ENCODE results near the gene AMBRA1.

The AMBRA1 gene

GRCh38 chr11:46513934-46514342 lies 79.9 kb downstream of the AMBRA1 start:
- Histone ChIP-seq H3K4ac (ENCODE audit: low read depth, low read length) (no peak overlapping the region), H4K8ac (ENCODE audit: low read depth, low read length) (no peak overlapping the region), H3K18ac (ENCODE audit: low read length) (no peak overlapping the region), H3K27ac (ENCODE audit: low read depth, low read length) (no peak overlapping the region), H2AK5ac (ENCODE audit: low read length) (no peak overlapping the region), H3K4me1 (ENCODE audit: control insufficient read depth, low read depth, low read length) (no peaks in the 10 kb centered on the region), H3K23ac (ENCODE audit: low read length) (no peak overlapping the region), H4K5ac (ENCODE audit: low read length) (no peak overlapping the region), H2BK120ac (ENCODE audit: low read depth, low read length) (no peak overlapping the region), H3K36me3 (ENCODE audit: control insufficient read depth, insufficient read depth, low read length) (no peaks in the 10 kb centered on the region), H3K79me1 (ENCODE audit: low read length) (peaks cover 9% of the 10 kb centered on the region), H3K4me3 (ENCODE audit: low read length) (no peak overlapping the region), H3K27me3 (ENCODE audit: insufficient read depth, low read length, poor library complexity) (no peaks in the 10 kb centered on the region), H3K4me2 (ENCODE audit: low read length) (no peak overlapping the region), H3K56ac (ENCODE audit: low read length) (no peak overlapping the region), H2BK15ac (replicated peaks; ENCODE audit: low read depth) (no peak overlapping the region), H3K9ac (ENCODE audit: low read length) (no peak overlapping the region), H2BK5ac (ENCODE audit: low read length) (no peak overlapping the region), H3K79me2 (ENCODE audit: control insufficient read depth, insufficient read depth, low read length) (peaks cover 2% of the 10 kb centered on the region)
- no CpG with 5 or more reads among the region's 3 CpGs for WGBS (ENCODE audit: extremely low coverage, insufficient coverage, low lambda C conversion rate)
- peak; percentile 36 for DNase-seq

GRCh38 chr11:46512261-46512881 lies 81.5 kb downstream of the AMBRA1 start:
- Histone ChIP-seq H3K4me3 (ENCODE audit: low read length) (no peak overlapping the region), H3K79me1 (ENCODE audit: low read length) (peaks cover 9% of the 10 kb centered on the region), H2BK120ac (ENCODE audit: low read depth, low read length) (no peak overlapping the region), H3K18ac (ENCODE audit: low read length) (no peak overlapping the region), H3K79me2 (ENCODE audit: control insufficient read depth, insufficient read depth, low read length) (peaks cover 2% of the 10 kb centered on the region), H3K4me1 (ENCODE audit: control insufficient read depth, low read depth, low read length) (no peaks in the 10 kb centered on the region), H3K27ac (ENCODE audit: low read depth, low read length) (no peak overlapping the region), H2BK15ac (replicated peaks; ENCODE audit: low read depth) (no peak overlapping the region), H4K8ac (ENCODE audit: low read depth, low read length) (no peak overlapping the region), H3K9ac (ENCODE audit: low read length) (no peak overlapping the region), H4K5ac (ENCODE audit: low read length) (no peak overlapping the region), H3K4me2 (ENCODE audit: low read length) (no peak overlapping the region), H2BK5ac (ENCODE audit: low read length) (no peak overlapping the region), H3K23ac (ENCODE audit: low read length) (no peak overlapping the region), H3K36me3 (ENCODE audit: control insufficient read depth, insufficient read depth, low read length) (no peaks in the 10 kb centered on the region), H2AK5ac (ENCODE audit: low read length) (no peak overlapping the region), H3K4ac (ENCODE audit: low read depth, low read length) (no peak overlapping the region), H3K27me3 (ENCODE audit: insufficient read depth, low read length, poor library complexity) (no peaks in the 10 kb centered on the region), H3K56ac (ENCODE audit: low read length) (no peak overlapping the region)
- no CpG with 5 or more reads among the region's 5 CpGs for WGBS (ENCODE audit: extremely low coverage, insufficient coverage, low lambda C conversion rate)
- DNase-seq: no peak

- H3K79me2 ChIP-seq (ENCODE audit: control insufficient read depth, insufficient read depth, low read length): peaks cover 2% of the 10 kb centered on the region
- no peak overlapping the region for H3K18ac ChIP-seq (ENCODE audit: low read length)
- H3K27ac ChIP-seq (ENCODE audit: low read depth, low read length): no peak overlapping the region
- no peak overlapping the region for H3K9ac ChIP-seq (ENCODE audit: low read length)
- no peak overlapping the region for H2BK5ac ChIP-seq (ENCODE audit: low read length)
- peaks cover 9% of the 10 kb centered on the region for H3K79me1 ChIP-seq (ENCODE audit: low read length)
- no peaks in the 10 kb centered on the region for H3K27me3 ChIP-seq (ENCODE audit: insufficient read depth, low read length, poor library complexity)
- H4K8ac ChIP-seq (ENCODE audit: low read depth, low read length): no peak overlapping the region
- no peak overlapping the region for H3K56ac ChIP-seq (ENCODE audit: low read length)
- no peak for DNase-seq
- no peak overlapping the region for H4K5ac ChIP-seq (ENCODE audit: low read length)
- no peak overlapping the region for H3K4me2 ChIP-seq (ENCODE audit: low read length)
- no peak overlapping the region for H2AK5ac ChIP-seq (ENCODE audit: low read length)
- no peak overlapping the region for H3K4me3 ChIP-seq (ENCODE audit: low read length)
- H2BK120ac ChIP-seq (ENCODE audit: low read depth, low read length): no peak overlapping the region
- no CpG with 5 or more reads among the region's 2 CpGs for WGBS (ENCODE audit: extremely low coverage, insufficient coverage, low lambda C conversion rate)
- no peak overlapping the region for H3K4ac ChIP-seq (ENCODE audit: low read depth, low read length)
- no peak overlapping the region for H2BK15ac ChIP-seq (replicated peaks; ENCODE audit: low read depth)
- no peaks in the 10 kb centered on the region for H3K36me3 ChIP-seq (ENCODE audit: control insufficient read depth, insufficient read depth, low read length)
- H3K4me1 ChIP-seq (ENCODE audit: control insufficient read depth, low read depth, low read length): no peaks in the 10 kb centered on the region
- H3K23ac ChIP-seq (ENCODE audit: low read length): no peak overlapping the region
Measured at GRCh38 chr11:46511342-46511741, 82.5 kb downstream of the AMBRA1 start.

- Histone ChIP-seq H3K27me3 (ENCODE audit: insufficient read depth, low read length, poor library complexity) (no peaks in the 10 kb centered on the region), H3K56ac (ENCODE audit: low read length) (no peak overlapping the region), H3K18ac (ENCODE audit: low read length) (no peak overlapping the region), H3K27ac (ENCODE audit: low read depth, low read length) (no peak overlapping the region), H3K4ac (ENCODE audit: low read depth, low read length) (no peak overlapping the region), H2BK5ac (ENCODE audit: low read length) (no peak overlapping the region), H3K23ac (ENCODE audit: low read length) (no peak overlapping the region), H4K5ac (ENCODE audit: low read length) (no peak overlapping the region), H3K79me1 (ENCODE audit: low read length) (peaks cover 8% of the 10 kb centered on the region), H2BK15ac (replicated peaks; ENCODE audit: low read depth) (no peak overlapping the region), H3K9ac (ENCODE audit: low read length) (no peak overlapping the region), H3K4me3 (ENCODE audit: low read length) (no peak overlapping the region), H3K4me2 (ENCODE audit: low read length) (no peak overlapping the region), H2BK120ac (ENCODE audit: low read depth, low read length) (no peak overlapping the region), H4K8ac (ENCODE audit: low read depth, low read length) (no peak overlapping the region), H2AK5ac (ENCODE audit: low read length) (no peak overlapping the region), H3K79me2 (ENCODE audit: control insufficient read depth, insufficient read depth, low read length) (no peaks in the 10 kb centered on the region), H3K36me3 (ENCODE audit: control insufficient read depth, insufficient read depth, low read length) (peaks cover 1% of the 10 kb centered on the region), H3K4me1 (ENCODE audit: control insufficient read depth, low read depth, low read length) (peaks cover 3% of the 10 kb centered on the region)
- peak; percentile 42 for DNase-seq
- no CpG with 5 or more reads among the region's 1 CpG for WGBS (ENCODE audit: extremely low coverage, insufficient coverage, low lambda C conversion rate)
Measured at GRCh38 chr11:46508360-46508759, 85.5 kb downstream of the AMBRA1 start.

GRCh38 chr11:46506483-46506791 lies 87.4 kb downstream of the AMBRA1 start:
- no peak overlapping the region for H3K4ac ChIP-seq (ENCODE audit: low read depth, low read length)
- WGBS (ENCODE audit: extremely low coverage, insufficient coverage, low lambda C conversion rate): no CpG with 5 or more reads among the region's 2 CpGs
- H3K4me1 ChIP-seq (ENCODE audit: control insufficient read depth, low read depth, low read length): peaks cover 3% of the 10 kb centered on the region
- no peak overlapping the region for H3K9ac ChIP-seq (ENCODE audit: low read length)
- H3K36me3 ChIP-seq (ENCODE audit: control insufficient read depth, insufficient read depth, low read length): peaks cover 1% of the 10 kb centered on the region
- H4K5ac ChIP-seq (ENCODE audit: low read length): no peak overlapping the region
- H3K27me3 ChIP-seq (ENCODE audit: insufficient read depth, low read length, poor library complexity): no peaks in the 10 kb centered on the region
- no peak overlapping the region for H3K4me2 ChIP-seq (ENCODE audit: low read length)
- no peak for DNase-seq
- no peak overlapping the region for H2BK120ac ChIP-seq (ENCODE audit: low read depth, low read length)
- no peak overlapping the region for H3K27ac ChIP-seq (ENCODE audit: low read depth, low read length)
- no peak overlapping the region for H3K4me3 ChIP-seq (ENCODE audit: low read length)
- peaks cover 5% of the 10 kb centered on the region for H3K79me1 ChIP-seq (ENCODE audit: low read length)
- H3K56ac ChIP-seq (ENCODE audit: low read length): no peak overlapping the region
- H3K23ac ChIP-seq (ENCODE audit: low read length): no peak overlapping the region
- H2BK5ac ChIP-seq (ENCODE audit: low read length): no peak overlapping the region
- no peak overlapping the region for H2BK15ac ChIP-seq (replicated peaks; ENCODE audit: low read depth)
- H2AK5ac ChIP-seq (ENCODE audit: low read length): no peak overlapping the region
- H4K8ac ChIP-seq (ENCODE audit: low read depth, low read length): no peak overlapping the region
- H3K79me2 ChIP-seq (ENCODE audit: control insufficient read depth, insufficient read depth, low read length): no peaks in the 10 kb centered on the region
- H3K18ac ChIP-seq (ENCODE audit: low read length): no peak overlapping the region
